Smooth muscle cell (in vitro differentiated cells): ENCODE measurements around the gene PLEKHG5. TPM values are rescaled to one million over a fixed set of nuclear protein-coding genes. Genes with fewer than 3 reads are reported as not detected.

ENCODE experiments used
- DNase-seq: peaks from one replicate; lab custom pipeline; 2025; ENCODE audit not compliant: unreplicated experiment; lab: John Stamatoyannopoulos, UW
- H2AFZ ChIP-seq: fragments of 200-600 bp; sonication (generic); 2 replicates; pipeline ENCODE4 v1.6.0; 2016; ENCODE audit warnings: antibody characterized with exemption, low read depth, mild to moderate bottlenecking
- H3F3A ChIP-seq: fragments of 200-600 bp; sonication (generic); 2 replicates; pipeline ENCODE4 v1.6.0; 2017; ENCODE audit warnings: antibody characterized with exemption, low read depth
- H3K27ac ChIP-seq: fragments of 200-600 bp; sonication (generic); 2 replicates; pipeline ENCODE4 v1.5.1; 2016; ENCODE audit warnings: low read depth, mild to moderate bottlenecking
- H3K27me3 ChIP-seq: fragments of 200-600 bp; sonication (generic); 2 replicates; pipeline ENCODE4 v1.6.1; 2016; ENCODE audit warnings: low read depth, mild to moderate bottlenecking
- H3K36me3 ChIP-seq: fragments of 200-600 bp; sonication (generic); 2 replicates; pipeline ENCODE4 v1.5.1; 2016; ENCODE audit warnings: low read depth
- H3K4me1 ChIP-seq: fragments of 200-600 bp; sonication (generic); 2 replicates; pipeline ENCODE4 v1.5.1; 2016; ENCODE audit warnings: low read depth
- H3K4me2 ChIP-seq: fragments of 200-600 bp; sonication (generic); 2 replicates; pipeline ENCODE4 v1.6.0; 2016; ENCODE audit warnings: mild to moderate bottlenecking
- H3K4me3 ChIP-seq: fragments of 200-600 bp; sonication (generic); 2 replicates; pipeline ENCODE4 v1.5.1; 2016; ENCODE audit warnings: mild to moderate bottlenecking
- H3K79me2 ChIP-seq: fragments of 200-600 bp; sonication (generic); 2 replicates; pipeline ENCODE4 v1.6.0; 2016; ENCODE audit warnings: low read depth, mild to moderate bottlenecking
- H3K9ac ChIP-seq: fragments of 200-600 bp; sonication (generic); 2 replicates; pipeline ENCODE4 v1.6.0; 2016; ENCODE audit warnings: low read depth
- H3K9me3 ChIP-seq: fragments of 200-600 bp; sonication (generic); replicated peaks from 2 replicates; pipeline ENCODE4 v1.5.1; 2016; ENCODE audit warnings: low read depth
- H4K20me1 ChIP-seq: fragments of 200-600 bp; sonication (generic); 2 replicates; pipeline ENCODE4 v1.6.0; 2016; ENCODE audit warnings: low read depth
- WGBS: methylation state at CpG from one replicate; pipeline ENCODE4 v1.1.7; 2016; ENCODE audit warnings: low lambda C conversion rate; 5-methylcytosine and 5-hydroxymethylcytosine counted together
- polyA plus RNA-seq: library from polyadenylated mRNA; unstranded; fragments of >200 nt; fragmentation: Nextera tagmentation; extraction: Ambion mirVana; gene quantifications from 2 replicates; pipeline ENCODE4 v1.2.1, GENCODE V29; 2016
- total RNA-seq: library from RNA; depleted of rRNA; stranded (reverse); fragments of >200 nt; gene quantifications from 2 replicates; pipeline ENCODE4 v1.2.3, GENCODE V29; 2014
- TF ChIP-seq, protein P1 (sequence below): fragments of 200-600 bp; sonication (generic); IDR thresholded peaks from 2 replicates; pipeline ENCODE4 v1.5.1; 2017; ENCODE audit warnings: borderline replicate concordance, mild to moderate bottlenecking, antibody characterized with exemption; ENCODE audit not compliant: insufficient read depth, poor library complexity, severe bottlenecking

The PLEKHG5 gene
- total and polyA plus RNA-seq, 2 experiments from 2014 or later = 10.6 to 14.5 TPM

DNA sequence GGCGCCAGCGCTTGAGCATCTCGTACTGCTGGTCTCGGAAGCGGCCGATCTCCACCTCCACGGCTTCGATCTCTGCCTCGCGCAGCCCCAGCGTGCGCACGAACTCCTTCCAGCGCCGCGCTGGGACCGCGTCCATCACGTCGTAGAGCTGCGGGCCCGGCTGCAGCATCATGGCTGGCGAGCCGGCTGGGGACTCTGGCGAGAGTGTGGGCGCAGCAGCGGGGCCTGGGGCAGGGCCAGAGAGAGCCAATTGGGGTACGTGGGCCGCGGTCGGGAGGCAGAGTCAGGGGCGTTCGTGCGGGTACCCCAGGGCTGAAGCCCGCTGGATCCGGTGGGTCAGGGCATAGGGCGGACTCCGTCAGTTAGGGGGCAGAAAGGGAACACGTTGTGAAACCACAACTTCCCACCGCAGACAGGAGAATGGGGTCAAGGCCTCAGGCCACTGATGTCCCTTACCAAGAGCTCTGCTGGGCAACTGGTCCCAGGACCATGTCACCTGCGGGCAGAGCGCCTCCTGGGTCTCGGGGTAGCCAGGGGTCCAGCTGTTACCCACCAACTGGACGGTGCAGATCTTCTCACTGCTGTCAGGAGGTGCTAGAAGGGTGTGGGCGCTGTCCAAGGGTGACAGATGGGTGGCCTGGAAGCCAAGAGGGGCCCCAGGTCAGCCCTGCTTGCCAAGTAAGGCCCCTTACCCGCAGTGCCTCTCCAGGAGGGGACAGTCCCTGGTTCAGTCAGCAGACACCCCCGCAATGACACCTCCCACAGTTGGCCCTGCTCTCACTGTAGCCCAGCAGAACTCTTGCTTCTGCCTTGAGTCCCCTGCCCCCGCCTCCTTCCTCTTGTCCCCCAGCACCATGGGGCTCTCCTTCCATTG lies 29.7 kb downstream of the PLEKHG5 start:
- peaks cover 8% of the 10 kb centered on the region for H3K4me1 ChIP-seq
- no peak overlapping the region for H3K9ac ChIP-seq
- no peaks in the 10 kb centered on the region for H3K9me3 ChIP-seq
- no peak overlapping the region for H3K4me2 ChIP-seq
- no peaks in the 10 kb centered on the region for H3K36me3 ChIP-seq
- H3K4me3 ChIP-seq = no peak overlapping the region
- TF ChIP-seq, protein P1, sequence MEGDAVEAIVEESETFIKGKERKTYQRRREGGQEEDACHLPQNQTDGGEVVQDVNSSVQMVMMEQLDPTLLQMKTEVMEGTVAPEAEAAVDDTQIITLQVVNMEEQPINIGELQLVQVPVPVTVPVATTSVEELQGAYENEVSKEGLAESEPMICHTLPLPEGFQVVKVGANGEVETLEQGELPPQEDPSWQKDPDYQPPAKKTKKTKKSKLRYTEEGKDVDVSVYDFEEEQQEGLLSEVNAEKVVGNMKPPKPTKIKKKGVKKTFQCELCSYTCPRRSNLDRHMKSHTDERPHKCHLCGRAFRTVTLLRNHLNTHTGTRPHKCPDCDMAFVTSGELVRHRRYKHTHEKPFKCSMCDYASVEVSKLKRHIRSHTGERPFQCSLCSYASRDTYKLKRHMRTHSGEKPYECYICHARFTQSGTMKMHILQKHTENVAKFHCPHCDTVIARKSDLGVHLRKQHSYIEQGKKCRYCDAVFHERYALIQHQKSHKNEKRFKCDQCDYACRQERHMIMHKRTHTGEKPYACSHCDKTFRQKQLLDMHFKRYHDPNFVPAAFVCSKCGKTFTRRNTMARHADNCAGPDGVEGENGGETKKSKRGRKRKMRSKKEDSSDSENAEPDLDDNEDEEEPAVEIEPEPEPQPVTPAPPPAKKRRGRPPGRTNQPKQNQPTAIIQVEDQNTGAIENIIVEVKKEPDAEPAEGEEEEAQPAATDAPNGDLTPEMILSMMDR = no peak
- peaks cover 3% of the 10 kb centered on the region for H4K20me1 ChIP-seq
- WGBS = 98% methylated on average over 48 of the region's 48 CpGs
- H2AFZ ChIP-seq = no peak overlapping the region
- no peak for DNase-seq
- no peaks in the 10 kb centered on the region for H3K27me3 ChIP-seq
- H3F3A ChIP-seq = no peaks in the 10 kb centered on the region
- H3K79me2 ChIP-seq = no peaks in the 10 kb centered on the region
- no peak overlapping the region for H3K27ac ChIP-seq

DNA sequence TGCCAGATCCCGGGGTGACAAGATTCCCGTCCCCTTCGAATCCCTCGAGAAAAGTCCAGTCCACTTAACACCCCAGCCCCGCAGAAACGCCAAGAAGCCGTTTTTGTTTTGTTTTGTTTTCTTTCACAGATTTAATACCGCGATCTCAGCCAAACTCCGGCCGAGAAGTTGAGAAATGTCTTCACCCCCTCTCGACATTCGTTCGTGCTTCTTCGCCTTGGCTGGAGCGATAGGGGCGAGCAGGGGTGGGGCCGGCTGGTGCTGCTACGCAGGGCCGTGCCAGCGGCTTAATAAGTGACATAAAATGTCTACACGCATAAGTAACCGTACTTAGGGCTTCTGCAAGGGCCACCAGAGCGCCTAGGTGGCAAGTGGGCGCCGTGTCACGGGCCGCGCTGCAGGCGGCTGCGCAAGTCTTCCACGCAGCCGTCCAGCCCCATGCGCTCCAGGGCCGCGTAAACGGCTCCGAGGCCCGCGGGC lies 30.4 kb downstream of the PLEKHG5 start:
- DNase-seq = no peak
- H3K4me3 ChIP-seq = no peak overlapping the region
- H2AFZ ChIP-seq = no peak overlapping the region
- H3K79me2 ChIP-seq = no peaks in the 10 kb centered on the region
- no peaks in the 10 kb centered on the region for H3F3A ChIP-seq
- TF ChIP-seq, protein P1 = no peak
- WGBS = 97% methylated on average over 39 of the region's 40 CpGs
- H3K9me3 ChIP-seq = no peaks in the 10 kb centered on the region
- no peak overlapping the region for H3K27ac ChIP-seq
- H3K27me3 ChIP-seq = no peaks in the 10 kb centered on the region
- no peak overlapping the region for H3K4me2 ChIP-seq
- peaks cover 8% of the 10 kb centered on the region for H3K4me1 ChIP-seq
- no peaks in the 10 kb centered on the region for H3K36me3 ChIP-seq
- peaks cover 3% of the 10 kb centered on the region for H4K20me1 ChIP-seq
- no peak overlapping the region for H3K9ac ChIP-seq

DNA sequence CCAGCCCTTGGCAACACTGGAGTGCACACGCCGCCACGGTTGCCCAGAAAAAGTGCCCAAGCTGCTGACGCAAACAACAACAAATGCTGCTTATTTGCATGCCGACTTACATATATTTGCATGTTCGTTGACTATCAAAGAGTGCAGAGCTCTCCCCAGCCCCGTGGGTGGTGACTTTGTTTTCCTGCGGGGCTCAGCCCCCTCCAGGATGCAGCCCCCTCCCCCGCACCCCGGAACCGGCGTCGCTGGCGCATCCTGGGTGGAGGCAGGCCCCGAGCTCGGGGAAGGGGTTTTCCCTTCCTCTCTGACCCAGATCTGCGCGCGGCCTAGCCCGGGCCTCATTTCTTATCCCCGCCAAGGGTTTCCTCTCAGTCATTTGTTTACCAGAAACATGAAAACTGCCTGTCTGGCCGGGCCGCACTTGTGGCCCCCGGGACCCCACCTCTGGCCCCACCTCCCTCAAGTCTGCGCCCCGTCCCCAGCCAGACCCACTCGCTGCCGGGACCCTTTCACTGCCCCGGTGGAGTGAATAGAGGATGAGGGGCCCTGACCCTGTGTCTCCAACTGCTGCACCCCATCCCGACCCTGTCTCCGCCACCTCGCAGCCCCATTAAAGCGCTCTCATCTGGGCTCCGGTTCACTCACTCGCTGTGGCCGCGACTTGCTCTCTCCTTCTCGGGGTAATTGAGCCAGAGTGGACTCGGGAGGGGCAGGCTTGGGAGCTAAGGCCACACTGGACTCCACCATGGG lies 31.0 kb downstream of the PLEKHG5 start:
- Histone ChIP-seq H3K4me3 (peak overlapping the region; percentile 13), H3F3A (no peaks in the 10 kb centered on the region), H3K4me2 (peak overlapping the region; percentile 76), H3K79me2 (no peaks in the 10 kb centered on the region), H3K4me1 (peaks cover 8% of the 10 kb centered on the region), H3K36me3 (no peaks in the 10 kb centered on the region), H3K27ac (no peak overlapping the region), H4K20me1 (peaks cover 3% of the 10 kb centered on the region), H2AFZ (no peak overlapping the region), H3K9ac (no peak overlapping the region), H3K9me3 (no peaks in the 10 kb centered on the region), H3K27me3 (peaks cover 2% of the 10 kb centered on the region)
- DNase-seq = no peak
- 67% methylated on average over 26 of the region's 39 CpGs for whole genome bisulfite sequencing
- TF ChIP-seq, protein P1 = no peak
